Measurements from ENCODE around the gene DGCR6L. TPM values are rescaled to one million over a fixed set of nuclear protein-coding genes. Genes with fewer than 3 reads are reported as not detected.
"Not testable (repeated sequence)": the region's sequence is repeated elsewhere in the genome, so short reads cannot be mapped to it uniquely, and the experiment has no call there.

Gene DGCR6L
- total RNA-seq, 2 experiments from 2014 or later, result 35.1 to 38.2 TPM

DNA sequence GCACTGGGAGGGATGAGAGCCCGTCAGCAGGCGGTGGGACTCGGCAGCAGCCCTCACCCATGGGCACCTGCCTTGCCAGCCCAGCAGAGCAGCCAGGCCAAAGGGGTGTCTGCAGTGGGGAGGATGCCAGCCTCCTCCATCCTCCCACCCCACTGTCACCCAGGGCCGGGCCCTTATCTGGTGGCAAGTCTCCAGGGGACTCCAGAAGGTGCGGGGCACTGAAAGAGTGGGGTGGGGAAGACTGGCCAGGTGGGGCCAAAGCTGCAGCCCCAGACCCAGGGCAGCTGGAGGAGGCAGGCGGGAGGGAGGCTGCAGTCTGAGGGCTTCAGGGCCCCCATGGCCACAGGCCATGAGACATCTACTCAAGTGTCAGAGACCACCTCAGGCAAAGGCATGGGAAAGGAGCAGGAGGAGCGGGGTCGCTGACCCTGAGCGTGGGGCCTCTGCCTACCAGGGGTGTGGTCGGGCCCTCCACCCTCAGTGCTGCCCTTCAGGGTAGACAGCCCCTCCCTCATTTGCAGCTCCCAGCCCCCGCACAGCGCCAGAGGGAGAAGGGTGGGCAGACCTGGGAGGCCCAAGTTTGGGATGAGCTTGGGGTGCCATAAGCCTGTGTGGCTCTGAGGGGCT lies 3.5 kb downstream of the DGCR6L start:
- Mint-ChIP-seq H3K27ac (no peak overlapping the region), H3K27me3 (no peaks in the 10 kb centered on the region), H3K9me3 (no peaks in the 10 kb centered on the region), H3K4me1 (peaks cover 28% of the 10 kb centered on the region), H3K36me3 (no peaks in the 10 kb centered on the region), H3K4me3 (no peak overlapping the region)
- no peak for DNase-seq

DNA sequence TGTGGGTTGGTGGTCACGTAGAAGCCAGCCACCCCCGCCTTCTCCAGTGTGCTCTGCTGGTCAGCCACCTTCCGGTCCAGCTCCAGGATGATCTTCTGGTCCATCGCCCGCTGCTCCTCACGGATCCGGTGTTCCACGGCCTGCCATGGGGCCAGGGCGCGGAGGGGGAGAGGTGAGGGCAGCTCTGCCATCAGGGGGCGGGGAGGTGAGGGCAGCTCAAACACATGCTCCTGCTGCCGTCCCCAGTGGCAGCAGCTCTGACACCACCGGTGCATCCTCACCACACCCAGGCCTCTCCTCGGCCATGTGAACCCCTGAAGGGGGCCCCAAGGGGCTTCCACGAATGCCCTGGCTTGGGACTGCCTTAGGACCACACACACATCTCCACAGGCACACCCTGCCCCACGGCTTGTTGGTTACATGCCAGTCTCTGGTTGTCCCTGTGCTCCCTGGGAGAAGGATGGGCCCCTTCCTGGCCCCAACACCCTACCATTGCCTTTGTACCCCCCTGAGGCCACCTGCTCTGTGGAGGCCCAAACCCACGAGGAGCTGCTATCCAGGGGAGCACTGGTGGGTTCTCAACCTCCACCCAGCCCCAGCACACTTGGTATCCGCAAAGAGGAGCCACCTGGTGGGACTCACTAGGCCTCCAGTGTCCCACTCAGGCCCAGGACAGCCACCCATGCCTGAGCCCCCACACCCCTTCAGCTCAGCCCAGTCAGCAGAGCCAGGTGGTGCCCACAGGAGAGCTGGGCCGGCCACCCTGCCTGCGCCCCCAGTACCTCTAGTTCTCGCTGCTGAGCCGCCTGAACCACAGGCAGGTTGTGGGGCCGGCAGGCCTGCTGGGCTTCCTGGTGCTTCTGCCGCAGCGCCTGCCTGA lies 4.3 kb downstream of the DGCR6L start:
- DNase-seq, result no peak
- H3K27me3 Mint-ChIP-seq, result no peaks in the 10 kb centered on the region
- no peak overlapping the region for H3K27ac Mint-ChIP-seq
- H3K4me3 Mint-ChIP-seq, result no peak overlapping the region
- peaks cover 20% of the 10 kb centered on the region for H3K4me1 Mint-ChIP-seq
- H3K9me3 Mint-ChIP-seq, result no peaks in the 10 kb centered on the region
- H3K36me3 Mint-ChIP-seq, result no peaks in the 10 kb centered on the region

DNA sequence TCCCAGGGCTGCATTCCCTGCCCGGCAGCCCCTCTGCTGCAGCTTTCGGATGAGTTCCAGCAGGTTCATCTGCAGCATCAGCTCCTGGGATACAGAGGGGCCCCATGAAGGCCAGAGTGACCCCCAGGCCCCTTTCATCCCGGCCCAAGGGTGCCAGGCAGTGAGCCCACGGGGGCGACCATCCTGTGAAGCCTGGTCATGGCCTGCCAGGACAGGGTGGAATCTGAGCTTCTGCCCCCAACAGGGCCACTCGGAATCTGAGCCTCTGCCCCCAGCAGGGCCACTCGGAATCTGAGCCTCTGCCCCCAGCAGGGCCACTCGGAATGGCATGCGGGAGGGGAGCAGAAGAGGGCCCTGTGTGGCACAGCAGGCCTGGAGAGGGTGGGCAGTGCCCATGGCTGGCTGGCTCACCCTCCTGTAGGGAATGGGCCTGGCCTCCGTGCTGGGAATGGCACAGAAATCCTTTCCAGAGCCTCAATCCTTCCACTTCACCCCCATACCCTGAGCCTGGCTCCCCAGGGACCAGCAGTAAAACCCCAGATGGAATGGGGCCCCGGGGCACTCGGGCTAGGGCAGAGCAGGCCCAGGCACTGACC lies 5.0 kb downstream of the DGCR6L start:
- H3K27ac Mint-ChIP-seq, H3K9me3 Mint-ChIP-seq, H3K4me3 Mint-ChIP-seq, DNase-seq, H3K36me3 Mint-ChIP-seq, H3K27me3 Mint-ChIP-seq: not testable (repeated sequence)
- H3K4me1 Mint-ChIP-seq, result peaks cover 19% of the 10 kb centered on the region

DNA sequence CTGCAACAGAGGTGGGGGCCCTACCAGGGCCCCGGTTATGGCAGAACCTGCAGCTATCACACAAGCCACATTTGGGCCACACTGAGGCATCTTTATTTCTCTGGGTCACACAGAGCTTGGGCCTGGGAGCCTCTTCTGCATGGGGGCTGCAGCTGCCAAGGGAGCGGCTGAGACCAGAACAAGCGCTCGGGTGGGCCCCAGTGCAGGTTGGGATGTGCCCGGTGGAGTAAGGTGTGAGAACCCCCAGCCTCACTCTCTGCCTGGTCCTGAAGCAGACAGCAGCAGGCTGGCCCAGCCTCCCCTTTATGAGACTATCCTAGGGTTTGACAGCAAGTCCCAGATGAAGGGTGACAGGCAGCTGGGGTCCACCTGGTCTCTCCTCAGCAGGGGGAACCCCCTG lies 5.7 kb downstream of the DGCR6L start:
- peaks cover 16% of the 10 kb centered on the region for H3K4me1 Mint-ChIP-seq
- H3K27ac Mint-ChIP-seq, H3K27me3 Mint-ChIP-seq, H3K9me3 Mint-ChIP-seq, H3K36me3 Mint-ChIP-seq, DNase-seq, H3K4me3 Mint-ChIP-seq: not testable (repeated sequence)

DNA sequence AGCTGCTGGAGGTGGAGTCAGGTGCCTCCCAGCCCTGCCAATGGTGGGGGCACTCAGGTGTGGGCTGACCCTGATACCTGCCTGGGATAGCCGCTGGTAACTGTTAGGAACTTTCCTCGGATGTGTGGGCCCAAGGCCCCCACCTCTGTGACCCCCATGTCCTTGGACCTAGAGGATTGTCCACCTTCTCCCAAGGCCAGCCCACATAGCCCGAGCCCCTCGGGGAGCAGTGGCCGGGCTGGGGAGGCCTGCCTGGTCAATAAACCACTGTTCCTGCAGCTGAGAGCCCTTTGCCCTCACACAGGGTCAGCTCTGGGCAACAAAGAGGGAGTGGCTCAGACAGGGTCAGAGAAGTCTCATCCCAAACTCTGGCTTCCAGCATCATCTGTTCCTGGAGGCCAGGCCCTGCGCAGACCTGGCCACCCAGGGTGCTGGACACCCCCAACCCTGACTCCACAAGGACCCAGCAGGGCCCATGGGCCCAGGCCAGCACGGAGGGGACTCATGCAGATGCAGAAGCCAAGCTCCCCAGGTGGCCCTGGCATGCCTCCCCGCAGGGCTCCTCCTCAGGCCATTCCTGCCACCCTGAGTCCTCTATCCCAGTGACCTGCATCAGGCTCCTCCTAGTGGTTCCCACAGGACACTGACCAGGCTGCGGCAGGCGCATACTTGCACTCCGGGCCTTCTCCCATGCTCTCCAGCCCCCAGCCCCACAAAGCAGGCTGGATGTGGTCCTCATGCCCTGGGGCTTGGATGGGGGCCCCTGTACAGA lies 6.4 kb downstream of the DGCR6L start:
- H3K4me1 Mint-ChIP-seq, result peaks cover 14% of the 10 kb centered on the region
- H3K27ac Mint-ChIP-seq, H3K36me3 Mint-ChIP-seq, H3K27me3 Mint-ChIP-seq, DNase-seq, H3K4me3 Mint-ChIP-seq, H3K9me3 Mint-ChIP-seq: not testable (repeated sequence)

DNA sequence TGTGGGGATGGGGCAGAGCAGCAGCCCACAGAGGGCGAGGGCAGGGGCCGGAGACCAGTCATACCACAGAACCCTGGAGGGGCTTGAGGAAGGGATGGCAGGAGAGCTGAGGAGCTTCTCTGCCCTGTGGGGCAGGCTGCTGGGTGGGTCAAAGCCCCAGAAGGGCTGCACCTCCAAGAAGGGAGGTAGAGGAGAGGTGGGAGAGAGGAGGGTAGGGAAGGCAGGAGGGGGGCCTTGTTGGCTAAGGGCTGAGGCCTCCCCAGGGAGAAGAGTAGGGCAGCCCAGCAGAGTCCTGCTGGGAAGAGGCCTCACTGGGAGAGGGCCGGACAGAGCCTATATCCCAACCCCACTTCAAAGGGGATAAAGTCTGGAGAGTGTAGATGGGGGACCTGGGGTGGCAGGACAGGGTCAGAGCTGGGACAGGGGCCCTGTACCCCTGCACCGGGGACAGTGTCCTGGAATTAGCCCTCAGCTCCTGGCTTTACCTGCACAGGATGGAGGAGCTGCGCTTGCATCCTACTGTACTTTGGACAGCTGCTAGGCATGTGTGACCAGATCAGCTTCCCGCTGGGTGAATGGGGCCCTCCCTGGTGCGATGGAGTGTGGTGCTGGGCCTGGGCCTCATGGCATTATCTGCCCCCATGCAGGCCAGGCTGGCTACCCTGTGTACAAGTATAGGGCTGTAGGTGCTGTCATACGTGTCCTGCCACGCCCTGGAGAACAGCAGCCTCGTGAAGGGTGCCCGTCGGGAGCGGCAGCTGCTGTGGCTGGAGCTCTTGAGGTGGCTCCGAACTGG lies 7.3 kb downstream of the DGCR6L start:
- DNase-seq, result no peak
- Mint-ChIP-seq H3K4me1 (peaks cover 5% of the 10 kb centered on the region), H3K27me3 (no peaks in the 10 kb centered on the region), H3K4me3 (no peak overlapping the region), H3K9me3 (no peaks in the 10 kb centered on the region), H3K36me3 (no peaks in the 10 kb centered on the region), H3K27ac (no peak overlapping the region)

DNA sequence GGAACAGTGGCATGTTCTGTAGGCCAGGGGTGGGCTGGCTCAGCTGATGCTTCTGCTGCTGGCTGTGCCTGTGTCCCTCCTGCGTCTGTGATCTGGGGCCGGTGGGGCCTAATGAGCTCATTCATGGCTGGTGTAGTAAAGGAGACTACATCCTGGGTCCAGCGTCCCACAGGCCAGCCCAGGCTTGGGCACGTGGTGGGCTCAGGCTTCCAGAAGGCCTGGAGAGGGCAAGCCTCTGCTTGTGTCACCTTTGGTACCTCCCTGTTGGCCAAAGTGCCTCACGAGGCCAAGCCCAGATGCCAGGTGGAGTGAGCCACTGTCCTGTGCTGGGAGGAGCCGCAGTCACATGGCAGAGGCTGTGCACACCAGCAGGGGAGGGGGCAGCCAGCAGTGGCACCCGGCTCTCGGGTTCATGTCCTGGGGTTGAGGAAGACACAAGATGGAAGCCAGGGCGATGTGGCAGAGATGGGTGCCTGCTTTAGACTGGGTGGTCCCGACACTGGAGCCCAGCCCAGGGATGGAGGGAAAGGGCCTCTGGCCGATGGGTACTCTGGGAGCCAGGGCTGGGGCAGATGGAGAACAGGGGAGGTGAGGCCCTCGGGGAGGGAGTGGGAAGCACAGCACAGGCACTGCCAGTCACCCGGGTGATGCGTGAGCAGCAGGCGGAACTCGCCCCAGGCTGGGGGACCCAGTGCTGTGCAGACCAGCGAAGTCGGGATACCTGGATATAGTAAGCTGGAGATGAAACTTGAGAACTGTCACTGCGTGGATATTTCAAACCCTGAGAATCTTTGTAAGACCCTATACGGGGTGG lies 8.4 kb downstream of the DGCR6L start:
- not testable (repeated sequence) for H3K4me3 Mint-ChIP-seq, H3K9me3 Mint-ChIP-seq, H3K27ac Mint-ChIP-seq, H3K36me3 Mint-ChIP-seq, H3K27me3 Mint-ChIP-seq, DNase-seq, H3K4me1 Mint-ChIP-seq

DNA sequence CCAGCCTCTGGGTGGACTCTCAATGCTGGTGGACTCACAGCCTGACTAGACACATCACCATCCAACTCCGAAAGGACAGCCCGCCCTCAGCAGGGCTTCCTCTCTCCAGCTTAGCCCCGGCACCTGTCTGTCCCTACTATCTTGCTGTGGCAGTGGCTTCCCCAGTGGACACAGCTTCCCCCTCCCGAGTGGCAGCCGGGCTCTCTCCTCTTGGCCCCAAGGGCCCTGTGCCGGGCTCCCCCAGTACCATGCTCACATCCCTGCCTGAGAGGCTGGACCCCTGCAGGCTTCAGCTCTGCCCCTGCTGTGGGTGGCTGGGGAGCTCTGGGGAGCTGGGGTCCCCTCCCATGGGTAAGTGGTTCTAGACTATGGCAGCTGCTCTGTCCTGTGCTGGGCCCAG lies 9.1 kb downstream of the DGCR6L start:
- not testable (repeated sequence) for H3K4me1 Mint-ChIP-seq, H3K4me3 Mint-ChIP-seq, H3K9me3 Mint-ChIP-seq, H3K36me3 Mint-ChIP-seq, H3K27me3 Mint-ChIP-seq, DNase-seq, H3K27ac Mint-ChIP-seq

DNA sequence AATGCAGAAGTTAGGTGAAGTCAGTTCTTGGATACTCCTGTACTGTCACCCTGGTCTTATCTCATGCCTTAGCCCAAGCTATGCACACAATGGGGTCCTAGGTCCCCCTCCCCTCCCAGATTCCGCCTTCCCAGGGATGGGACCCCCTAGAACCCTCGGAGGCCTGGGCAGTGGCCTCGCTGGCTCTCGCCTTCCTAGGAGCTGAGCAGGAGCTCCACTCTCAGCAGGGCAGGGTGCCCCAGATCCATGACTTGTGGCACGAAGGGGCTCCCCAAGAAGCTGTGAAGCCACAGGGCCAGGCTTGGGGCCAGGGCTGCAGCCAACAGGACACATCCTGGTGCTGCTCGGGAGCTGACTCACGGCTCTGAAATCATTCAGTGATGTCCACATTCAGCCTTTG lies 9.7 kb downstream of the DGCR6L start:
- H3K4me1 Mint-ChIP-seq, H3K27ac Mint-ChIP-seq, H3K27me3 Mint-ChIP-seq, H3K9me3 Mint-ChIP-seq, H3K36me3 Mint-ChIP-seq, H3K4me3 Mint-ChIP-seq, DNase-seq: not testable (repeated sequence)

DNA sequence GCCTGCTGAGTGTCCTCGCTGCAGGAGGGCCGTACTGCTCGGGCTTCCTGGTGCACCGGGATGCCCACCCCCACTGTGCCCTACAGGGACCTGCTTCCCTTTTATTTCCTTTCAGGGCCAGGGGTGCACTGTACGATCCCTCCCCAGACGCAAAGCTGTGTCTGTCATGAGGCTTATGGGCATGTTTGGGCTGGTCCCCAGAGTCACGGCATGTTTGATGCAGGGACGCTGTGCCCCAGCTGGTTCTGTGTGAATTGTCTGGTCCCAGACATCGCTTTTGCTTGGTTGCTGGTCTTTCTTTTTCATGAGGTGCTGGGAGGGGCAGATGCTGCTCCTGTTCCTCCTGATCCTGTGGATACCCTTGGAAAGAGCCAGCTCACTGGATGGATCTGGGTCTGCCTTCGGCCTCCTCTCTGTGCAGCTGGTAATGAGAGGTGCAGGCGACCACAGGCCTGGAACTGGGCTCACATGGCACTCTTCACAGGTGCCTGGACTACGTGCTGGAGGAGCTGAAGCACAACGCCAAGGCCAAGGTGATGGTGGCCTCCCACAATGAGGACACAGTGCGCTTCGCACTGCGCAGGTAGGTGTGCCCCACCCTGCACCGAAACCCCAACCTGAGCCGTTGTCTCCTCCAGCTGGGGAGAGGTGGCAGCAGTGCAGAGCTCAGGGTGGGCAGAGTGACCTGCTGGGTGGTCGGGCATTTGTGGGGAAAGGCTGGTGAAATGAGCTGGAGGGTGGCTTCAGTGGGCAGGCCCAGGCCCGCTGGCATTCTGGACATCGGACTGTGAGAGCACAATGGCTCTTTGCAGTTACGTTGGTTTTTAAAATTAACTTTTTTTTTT lies 10.8 kb downstream of the DGCR6L start:
- H3K4me3 Mint-ChIP-seq, DNase-seq, H3K27me3 Mint-ChIP-seq: not testable (repeated sequence)

DNA sequence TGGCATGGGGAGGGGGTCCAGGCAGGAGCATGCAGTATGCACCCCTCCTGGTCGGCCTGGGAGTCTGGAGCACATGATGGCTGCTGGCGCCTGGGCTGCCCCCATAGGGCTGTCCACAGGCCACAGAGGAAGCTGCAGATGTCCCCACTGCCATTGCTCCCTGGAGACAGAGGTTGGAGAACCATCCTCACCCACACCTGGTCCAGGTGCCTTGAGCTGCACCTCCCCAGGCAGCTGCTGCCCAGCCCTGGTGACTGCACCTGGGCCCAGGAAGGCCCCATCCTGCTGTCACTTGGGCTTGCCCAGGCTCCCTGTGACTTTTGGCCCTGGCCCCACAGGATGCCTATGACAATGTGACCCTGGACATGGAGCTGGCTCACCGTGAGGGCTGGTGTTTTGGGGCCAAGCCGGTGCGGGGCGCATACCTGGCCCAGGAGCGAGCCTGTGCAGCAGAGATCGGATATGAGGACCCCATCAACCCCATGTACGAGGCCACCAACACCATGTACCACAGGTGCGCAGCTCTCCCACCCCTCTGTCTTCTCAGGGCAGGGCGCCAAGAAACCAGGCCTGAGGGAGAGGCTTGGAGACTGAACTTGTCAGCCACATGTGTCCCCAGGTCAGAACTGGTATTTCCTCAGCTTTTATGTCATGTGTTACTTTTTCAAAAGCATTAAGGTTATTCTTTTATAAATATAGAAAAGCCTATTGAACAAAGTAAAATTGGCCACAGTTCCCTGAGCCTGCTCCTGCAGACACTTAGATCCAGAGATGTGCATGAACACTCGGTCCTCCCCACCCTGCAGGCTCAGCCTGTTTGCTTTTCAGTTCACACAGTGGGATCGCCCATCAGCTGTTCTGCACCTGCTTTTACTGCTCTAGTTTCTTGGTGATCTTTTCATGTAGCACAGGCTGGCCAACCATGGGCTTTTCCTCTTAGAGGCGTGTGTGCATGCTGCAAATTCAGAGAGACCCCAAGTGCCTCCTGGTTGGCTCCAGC lies 12.1 kb downstream of the DGCR6L start:
- H3K27ac Mint-ChIP-seq, H3K4me3 Mint-ChIP-seq, H3K9me3 Mint-ChIP-seq, H3K36me3 Mint-ChIP-seq, H3K4me1 Mint-ChIP-seq, DNase-seq, H3K27me3 Mint-ChIP-seq: not testable (repeated sequence)

More for the DNA sequence above, 10.8 kb downstream of the DGCR6L start:
- H3K4me1 Mint-ChIP-seq, H3K9me3 Mint-ChIP-seq, H3K27ac Mint-ChIP-seq, H3K36me3 Mint-ChIP-seq: not testable (repeated sequence)

DNA sequence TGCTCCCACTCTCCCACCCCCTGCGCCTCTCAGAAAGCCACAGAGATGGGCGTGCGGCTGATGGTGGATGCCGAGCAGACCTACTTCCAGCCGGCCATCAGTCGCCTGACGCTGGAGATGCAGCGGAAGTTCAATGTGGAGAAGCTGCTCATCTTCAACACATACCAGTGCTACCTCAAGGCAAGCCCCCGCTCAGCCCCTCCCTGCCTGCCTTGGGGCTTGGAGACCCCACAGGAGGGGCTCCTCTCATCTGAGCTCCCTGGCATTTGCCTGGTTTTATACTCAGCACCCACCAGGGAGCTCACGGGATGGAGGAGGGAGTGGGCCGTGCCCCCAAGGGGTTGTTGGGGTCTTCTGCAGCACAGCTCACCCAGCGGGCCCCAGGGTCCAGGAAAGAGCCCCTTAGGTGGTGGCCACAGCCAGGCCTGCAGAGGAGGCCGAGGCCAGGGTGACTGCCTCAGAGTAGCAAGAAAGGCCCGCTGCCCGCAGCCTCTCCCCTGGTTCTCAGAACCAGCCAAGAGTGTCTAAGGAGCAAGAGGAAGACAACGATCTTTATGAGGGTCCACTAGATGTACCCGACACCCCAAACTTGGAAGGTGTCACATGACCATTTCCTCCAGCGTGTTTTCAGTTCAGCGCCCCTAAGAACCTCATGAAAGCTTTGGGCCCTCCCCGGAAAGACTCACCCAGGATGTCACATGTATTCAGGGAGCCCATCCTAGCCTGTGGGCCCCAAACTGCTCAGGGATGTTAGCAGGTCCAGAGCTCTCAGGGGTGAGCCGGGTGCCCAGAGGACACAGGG lies 13.0 kb downstream of the DGCR6L start:
- not testable (repeated sequence) for H3K4me1 Mint-ChIP-seq, H3K36me3 Mint-ChIP-seq, H3K27ac Mint-ChIP-seq, H3K27me3 Mint-ChIP-seq, H3K9me3 Mint-ChIP-seq, H3K4me3 Mint-ChIP-seq, DNase-seq

All from activated naive CD8-positive, alpha-beta T cell treated with anti-CD3 and anti-CD28 coated beads for 36 hours (primary cell).